ENCODE measurements around the gene DAGLB. TPM values are rescaled to one million over a fixed set of nuclear protein-coding genes. Genes with fewer than 3 reads are reported as not detected.
A peak's percentile ranks its signal among the peaks of the same experiment; 100 is the strongest.

DAGLB gene
- total RNA-seq, 6 experiments from 2014 or later: 8.9 to 12.7 (median 11.7) TPM

- H3K4me1 ChIP-seq: no peaks in the 10 kb centered on the region
- WGBS (ENCODE audit: insufficient coverage, low coverage, low lambda C conversion rate, missing lambda C conversion rate): 88% methylated on average over 2 of the region's 2 CpGs
- intact Hi-C loops (cut with DNase I): no loop called here
- H3K4me3 ChIP-seq: no peak overlapping the region
- ATAC-seq (no peak), DNase-seq (peak in 1 of 3 donors; percentile 1)
- no peaks in the 10 kb centered on the region for H3K36me3 ChIP-seq
- no peak overlapping the region for H3K27ac ChIP-seq
- no peaks in the 10 kb centered on the region for H3K9me3 ChIP-seq
- no peaks in the 10 kb centered on the region for H3K27me3 ChIP-seq
- TF ChIP-seq POLR2A (IDR thresholded peaks at IDR 0.05) (no peak), CTCF (IDR thresholded peaks at IDR 0.05) (no peak)
Measured at GRCh38 chr7:6494365-6494764, 46.6 kb upstream of the DAGLB start.

- Histone ChIP-seq H3K27me3 (no peaks in the 10 kb centered on the region), H3K27ac (no peak overlapping the region), H3K9me3 (no peaks in the 10 kb centered on the region), H3K36me3 (no peaks in the 10 kb centered on the region), H3K4me3 (no peak overlapping the region), H3K4me1 (no peaks in the 10 kb centered on the region)
- no peak for DNase-seq
- intact Hi-C loops (cut with DNase I): no loop called here
- TF ChIP-seq POLR2A (IDR thresholded peaks at IDR 0.05): no peak
- TF ChIP-seq CTCF (IDR thresholded peaks at IDR 0.05): no peak
- no peak for ATAC-seq
- 78% methylated on average over 8 of the region's 10 CpGs for WGBS (ENCODE audit: insufficient coverage, low coverage, low lambda C conversion rate, missing lambda C conversion rate)
Measured at GRCh38 chr7:6491194-6491593, 43.4 kb upstream of the DAGLB start.

- no peak for ATAC-seq
- no peak for TF ChIP-seq POLR2A (IDR thresholded peaks at IDR 0.05)
- no peak for TF ChIP-seq CTCF (IDR thresholded peaks at IDR 0.05)
- 17% methylated on average over 1 of the region's 1 CpG for WGBS (ENCODE audit: insufficient coverage, low coverage, low lambda C conversion rate, missing lambda C conversion rate)
- Histone ChIP-seq H3K4me1 (peaks cover 0 to 2% (median 1%) of the 10 kb centered on the region in 4 donors), H3K27ac (no peak overlapping the region), H3K4me3 (no peak overlapping the region), H3K27me3 (no peaks in the 10 kb centered on the region), H3K36me3 (no peaks in the 10 kb centered on the region), H3K9me3 (no peaks in the 10 kb centered on the region)
- intact Hi-C loops (cut with DNase I): no loop called here
- DNase-seq: no peak
Measured at GRCh38 chr7:6489612-6490011, 41.9 kb upstream of the DAGLB start.

- TF ChIP-seq POLR2A (IDR thresholded peaks at IDR 0.05) (no peak), CTCF (IDR thresholded peaks at IDR 0.05) (no peak)
- H3K4me3 ChIP-seq: no peak overlapping the region
- no peaks in the 10 kb centered on the region for H3K27me3 ChIP-seq
- peaks cover 0 to 6% (median 3%) of the 10 kb centered on the region in 4 donors for H3K4me1 ChIP-seq
- WGBS (ENCODE audit: insufficient coverage, low coverage, low lambda C conversion rate, missing lambda C conversion rate): 100% methylated on average over 1 of the region's 4 CpGs
- DNase-seq (no peak), ATAC-seq (no peak)
- no peak overlapping the region for H3K27ac ChIP-seq
- H3K9me3 ChIP-seq: no peaks in the 10 kb centered on the region
- intact Hi-C loops (cut with DNase I): no loop called here
- no peaks in the 10 kb centered on the region for H3K36me3 ChIP-seq
Measured at GRCh38 chr7:6487184-6487545, 39.4 kb upstream of the DAGLB start.

All from right lobe of liver (tissue), 6 donors.